Measurements from ENCODE around the gene SHQ1.

Gene SHQ1

GRCh38 chr3:72889310-72890165 is 41.3 kb upstream of the SHQ1 start (continued):
- TF ChIP-seq ZNF362 (tag by site-specific recombination; IDR thresholded peaks at IDR 0.05): peak; percentile 45; the same call in 1 of the 2 replicates
- no peak for TF ChIP-seq ZNF2 (tag by site-specific recombination; IDR thresholded peaks at IDR 0.05)
- TF ChIP-seq ZNF776 (tag by site-specific recombination; IDR thresholded peaks at IDR 0.05; ENCODE audit: borderline replicate concordance): no peak
- TF ChIP-seq WT1 (tag by site-specific recombination; IDR thresholded peaks at IDR 0.05): peak; percentile 63
- no peak for TF ChIP-seq ZNF624 (tag by site-specific recombination; IDR thresholded peaks at IDR 0.05)
- no peak for TF ChIP-seq ZNF391 (tag by site-specific recombination; IDR thresholded peaks at IDR 0.05; ENCODE audit: borderline replicate concordance, low read depth)
- TF ChIP-seq ZFP69B (tag by site-specific recombination; IDR thresholded peaks at IDR 0.05): no peak
- TF ChIP-seq, protein P1, sequence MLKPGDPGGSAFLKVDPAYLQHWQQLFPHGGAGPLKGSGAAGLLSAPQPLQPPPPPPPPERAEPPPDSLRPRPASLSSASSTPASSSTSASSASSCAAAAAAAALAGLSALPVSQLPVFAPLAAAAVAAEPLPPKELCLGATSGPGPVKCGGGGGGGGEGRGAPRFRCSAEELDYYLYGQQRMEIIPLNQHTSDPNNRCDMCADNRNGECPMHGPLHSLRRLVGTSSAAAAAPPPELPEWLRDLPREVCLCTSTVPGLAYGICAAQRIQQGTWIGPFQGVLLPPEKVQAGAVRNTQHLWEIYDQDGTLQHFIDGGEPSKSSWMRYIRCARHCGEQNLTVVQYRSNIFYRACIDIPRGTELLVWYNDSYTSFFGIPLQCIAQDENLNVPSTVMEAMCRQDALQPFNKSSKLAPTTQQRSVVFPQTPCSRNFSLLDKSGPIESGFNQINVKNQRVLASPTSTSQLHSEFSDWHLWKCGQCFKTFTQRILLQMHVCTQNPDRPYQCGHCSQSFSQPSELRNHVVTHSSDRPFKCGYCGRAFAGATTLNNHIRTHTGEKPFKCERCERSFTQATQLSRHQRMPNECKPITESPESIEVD (tag by site-specific recombination; IDR thresholded peaks at IDR 0.05): 0 out of 2 replicates have a peak, but pooled peaks have one; percentile 6

- no peaks in the 10 kb centered on the region for H3K36me3 ChIP-seq (ENCODE audit: control insufficient read depth in 2 of 2, insufficient read depth in 1 of 2, low read length in 2 of 2)
- peak overlapping the region; percentile 70; the same call in 1 of the 2 replicates for H3K27ac ChIP-seq (ENCODE audit: extremely low read depth, low read depth, low read length)
- peaks cover 16% of the 10 kb centered on the region for H3K4me1 ChIP-seq (ENCODE audit: control insufficient read depth, insufficient read depth, low read length)
- POLR2A ChIA-PET: no interaction called here
- H3K9me3 ChIP-seq (ENCODE audit: control insufficient read depth, insufficient read depth, low read depth, low read length): no peaks in the 10 kb centered on the region
- CTCF ChIA-PET: interaction anchor here (0.8 to 2.3 kb wide), 4 partner anchors 27 to 197 kb away, joined by 3 to 5 read pairs (median 4); no protein-coding TSS in a partner anchor
- peak overlapping the region; percentile 55 for H3K4me3 ChIP-seq (ENCODE audit: low read depth, low read length)
- no peak for TF ChIP-seq ZFP41 (tag by site-specific recombination; IDR thresholded peaks at IDR 0.05; ENCODE audit: borderline replicate concordance)
- no peak for TF ChIP-seq ZNF639 (tag by site-specific recombination; IDR thresholded peaks at IDR 0.05)
- no peak for TF ChIP-seq ZNF280D (tag by site-specific recombination; IDR thresholded peaks at IDR 0.05)
- TF ChIP-seq, protein P1 (tag by site-specific recombination; IDR thresholded peaks at IDR 0.05): peak; percentile 91
- TF ChIP-seq ZNF174 (tag by site-specific recombination; IDR thresholded peaks at IDR 0.05): no peak
- no peak for TF ChIP-seq ZNF626 (tag by site-specific recombination; IDR thresholded peaks at IDR 0.05)
- no peak for TF ChIP-seq ZNF549 (tag by site-specific recombination; IDR thresholded peaks at IDR 0.05)
- 0 out of 2 replicates have a peak, but pooled peaks have one; percentile 47 for TF ChIP-seq ZNF600 (tag by site-specific recombination; IDR thresholded peaks at IDR 0.05)
- TF ChIP-seq ZNF785 (tag by site-specific recombination; IDR thresholded peaks at IDR 0.05): no peak
- peak; percentile 69 for TF ChIP-seq PRDM4 (tag by site-specific recombination; IDR thresholded peaks at IDR 0.05)
- TF ChIP-seq MZF1 (tag by site-specific recombination; IDR thresholded peaks at IDR 0.05; ENCODE audit: borderline replicate concordance): peak; percentile 95
- peak; percentile 45; the same call in 1 of the 2 replicates for TF ChIP-seq ZBTB17 (tag by site-specific recombination; IDR thresholded peaks at IDR 0.05)
- peak; percentile 64; the same call in 1 of the 2 replicates for TF ChIP-seq FEZF1 (tag by site-specific recombination; IDR thresholded peaks at IDR 0.05)
- 0 out of 2 replicates have a peak, but pooled peaks have one; percentile 29 for TF ChIP-seq ZNF76 (tag by site-specific recombination; IDR thresholded peaks at IDR 0.05; ENCODE audit: borderline replicate concordance, low read depth)
These were observed 40.5 kb upstream of the SHQ1 start for GRCh38 chr3:72888546-72889309.

Data from HEK293 (cell line).